H1 (cell line): ENCODE data around the gene RAB3C. TPM values are rescaled to one million over a fixed set of nuclear protein-coding genes. Genes with fewer than 3 reads are reported as not detected.

Source experiments
- CEBPB ChIP-seq: IDR thresholded peaks from 2 replicates; pipeline ENCODE4 v1.6.1; 2012; ENCODE audit warnings: low read depth, low read length
- CTBP2 ChIP-seq: IDR thresholded peaks from 2 replicates; pipeline ENCODE4 v1.7.0; 2011; ENCODE audit warnings: borderline replicate concordance, mild to moderate bottlenecking, moderate library complexity, mixed read lengths, low read length; ENCODE audit not compliant: insufficient read depth, insufficient read length
- JUN ChIP-seq: IDR thresholded peaks from 2 replicates; pipeline ENCODE4 v1.6.1; 2011; ENCODE audit warnings: low read depth, mild to moderate bottlenecking, improper control_type of control experiment, low read length
- POLR2A ChIP-seq, 2 experiments: IDR thresholded peaks; 1 replicate in 1 of 2; 2 replicates in 1 of 2; pipeline ENCODE4 v1.6.1; 2011; ENCODE audit warnings: low read depth in 2 of 2, low read length in 2 of 2, mild to moderate bottlenecking in 2 of 2; ENCODE audit errors: control extremely low read depth in 1 of 2
- POU5F1 ChIP-seq: IDR thresholded peaks from 2 replicates; pipeline ENCODE4 v1.6.1; 2011; ENCODE audit warnings: low read depth, mild to moderate bottlenecking, low read length, moderate library complexity
- RXRA ChIP-seq: IDR thresholded peaks from 2 replicates; pipeline ENCODE4 v1.6.1; 2011; ENCODE audit warnings: low read depth, mild to moderate bottlenecking, low read length, moderate library complexity; ENCODE audit not compliant: insufficient read depth
- TCF12 ChIP-seq: IDR thresholded peaks from 2 replicates; pipeline ENCODE4 v1.6.1; 2011; ENCODE audit warnings: low read depth, mild to moderate bottlenecking, low read length
- TEAD4 ChIP-seq: IDR thresholded peaks from 2 replicates; pipeline ENCODE4 v1.6.1; 2012; ENCODE audit warnings: low read depth, low read length, inconsistent platforms, mixed read lengths
- polyA plus RNA-seq, 7 experiments: library from polyadenylated mRNA; depleted of rRNA in 3 of 7; stranded (reverse) in 5 of 7; unstranded in 2 of 7; fragments of >200 nt in 5 of 7; fragments of 200-250 nt in 2 of 7; gene quantifications; 1 replicate in 5 of 7; 2 replicates in 1 of 7; 4 replicates in 1 of 7; pipeline versions ENCODE4 v1.2.1 to v1.2.3, GENCODE V29; 2011 to 2013; ENCODE audit warnings: missing spikeins in 2 of 7, mixed read lengths in 2 of 7
- total RNA-seq: library from RNA; stranded (reverse); fragmentation: NEBNext Ultra II Directional; extraction: Animal tissue kit (Norgen Biotek cat#: 25700); gene quantifications from 2 replicates; pipeline ENCODE4 v1.2.1, GENCODE V29; 2021

The RAB3C gene
- total and polyA plus RNA-seq, 2 of the 8 experiments (the other 6 are each of a cell fraction or from before 2014, with no cell fraction given), result 14.7 to 18.3 TPM

DNA sequence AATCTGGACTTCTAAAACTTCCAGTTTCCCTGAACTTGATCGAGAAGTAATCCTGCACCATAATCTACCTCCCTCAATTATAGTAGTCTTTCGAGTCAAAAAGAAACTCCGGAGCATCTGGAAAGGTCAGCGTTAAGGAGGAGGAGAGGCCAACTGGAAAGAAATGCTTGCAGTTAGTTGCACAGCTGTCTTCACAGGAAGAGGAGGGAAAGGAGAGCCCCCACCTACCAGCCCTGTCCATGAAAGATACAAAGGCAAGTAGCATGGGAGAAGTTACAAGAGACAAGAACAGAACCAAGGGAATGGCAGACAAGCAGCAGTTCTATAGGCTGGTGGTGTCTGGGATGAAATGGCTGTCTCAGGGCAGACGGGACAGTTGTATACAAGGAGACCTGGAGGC lies 170.6 kb downstream of the RAB3C start (continued):
- TF ChIP-seq JUN (no peak), POU5F1 (no peak), TEAD4 (no peak), CEBPB (no peak), TCF12 (no peak), RXRA (no peak), POLR2A (IDR thresholded peaks at IDR 0.05; ENCODE audit: control extremely low read depth in 1 of 2, low read depth in 2 of 2, low read length in 2 of 2) (no peak), CTBP2 (no peak)
